Ectodermal cell (in vitro differentiated cells): ENCODE data around the gene NRAP.

Experiments
- H3K27ac ChIP-seq: 2 replicates; pipeline ENCODE4 v1.7.0; 2013; ENCODE audit warnings: mild to moderate bottlenecking, low read depth, low read length; ENCODE audit not compliant: insufficient read depth, poor library complexity, severe bottlenecking
- H3K27me3 ChIP-seq: 2 replicates; pipeline ENCODE4 v1.7.0; 2013; ENCODE audit warnings: mild to moderate bottlenecking, low read length; ENCODE audit not compliant: insufficient read depth, control insufficient read depth, poor library complexity, severe bottlenecking
- H3K36me3 ChIP-seq: one replicate; pipeline ENCODE4 v1.7.0; 2013; ENCODE audit warnings: low read length; ENCODE audit not compliant: control insufficient read depth, insufficient read depth
- H3K4me1 ChIP-seq: one replicate; pipeline ENCODE4 v1.7.0; 2013; ENCODE audit warnings: low read length; ENCODE audit not compliant: control insufficient read depth, insufficient read depth
- H3K4me3 ChIP-seq: 2 replicates; pipeline ENCODE4 v1.7.0; 2013; ENCODE audit warnings: low read depth, low read length, control low read depth; ENCODE audit not compliant: insufficient read depth
- H3K9me3 ChIP-seq: 2 replicates; pipeline ENCODE4 v1.7.0; 2013; ENCODE audit warnings: mild to moderate bottlenecking, low read length, moderate library complexity; ENCODE audit not compliant: control insufficient read depth
- WGBS, 2 experiments: methylation state at CpG; one replicate each; pipeline ENCODE4 v1.1.7; 2013; ENCODE audit warnings: missing lambda C conversion rate in 2 of 2; 5-methylcytosine and 5-hydroxymethylcytosine counted together

Gene NRAP

GRCh38 chr10:113583571-113583970 lies 80.3 kb downstream of the NRAP start:
- Histone ChIP-seq H3K9me3 (no peaks in the 10 kb centered on the region), H3K4me3 (no peak overlapping the region), H3K4me1 (no peaks in the 10 kb centered on the region), H3K27ac (no peak overlapping the region), H3K36me3 (no peaks in the 10 kb centered on the region), H3K27me3 (no peaks in the 10 kb centered on the region)
- 87 to 89% methylated on average over 3 of the region's 3 CpGs for WGBS, 2 experiments

GRCh38 chr10:113581092-113581491 lies 82.7 kb downstream of the NRAP start:
- H3K27ac ChIP-seq: no peak overlapping the region
- H3K9me3 ChIP-seq: no peaks in the 10 kb centered on the region
- 91 to 95% methylated on average over 1 of the region's 1 CpG for WGBS, 2 experiments
- H3K36me3 ChIP-seq: no peaks in the 10 kb centered on the region
- no peak overlapping the region for H3K4me3 ChIP-seq
- no peaks in the 10 kb centered on the region for H3K4me1 ChIP-seq
- H3K27me3 ChIP-seq: no peaks in the 10 kb centered on the region

- Histone ChIP-seq H3K27me3 (no peaks in the 10 kb centered on the region), H3K4me3 (no peak overlapping the region), H3K27ac (no peak overlapping the region), H3K4me1 (no peaks in the 10 kb centered on the region), H3K9me3 (no peaks in the 10 kb centered on the region), H3K36me3 (no peaks in the 10 kb centered on the region)
- 96% methylated on average over 1 of the region's 1 CpG; no CpG with 5 or more reads in 1 of the 2 experiments for WGBS, 2 experiments
These were observed 85.1 kb downstream of the NRAP start for GRCh38 chr10:113578773-113579172.

- Histone ChIP-seq H3K4me3 (no peak overlapping the region), H3K27me3 (no peaks in the 10 kb centered on the region), H3K4me1 (no peaks in the 10 kb centered on the region), H3K27ac (no peak overlapping the region), H3K36me3 (no peaks in the 10 kb centered on the region), H3K9me3 (no peaks in the 10 kb centered on the region)
- WGBS, 2 experiments: 68 to 76% methylated on average over 4 of the region's 4 CpGs
These were observed 87.0 kb downstream of the NRAP start for GRCh38 chr10:113576852-113577251.

- Histone ChIP-seq H3K4me1 (no peaks in the 10 kb centered on the region), H3K36me3 (no peaks in the 10 kb centered on the region), H3K9me3 (no peaks in the 10 kb centered on the region), H3K27ac (no peak overlapping the region), H3K4me3 (no peak overlapping the region), H3K27me3 (no peaks in the 10 kb centered on the region)
- 82 to 97% methylated on average over 1 of the region's 1 CpG for WGBS, 2 experiments
These were observed 90.5 kb downstream of the NRAP start for GRCh38 chr10:113573368-113573767.

GRCh38 chr10:113572520-113573290 lies 91.1 kb downstream of the NRAP start:
- Histone ChIP-seq H3K9me3 (no peaks in the 10 kb centered on the region), H3K36me3 (no peaks in the 10 kb centered on the region), H3K27me3 (no peaks in the 10 kb centered on the region), H3K27ac (no peak overlapping the region), H3K4me1 (no peaks in the 10 kb centered on the region), H3K4me3 (no peak overlapping the region)
- WGBS, 2 experiments: 61 to 63% methylated on average over 11 of the region's 11 CpGs

GRCh38 chr10:113569576-113569975 lies 94.3 kb downstream of the NRAP start:
- Histone ChIP-seq H3K27ac (no peak overlapping the region), H3K9me3 (no peaks in the 10 kb centered on the region), H3K4me3 (no peak overlapping the region), H3K36me3 (no peaks in the 10 kb centered on the region), H3K27me3 (no peaks in the 10 kb centered on the region), H3K4me1 (no peaks in the 10 kb centered on the region)
- 81 to 82% methylated on average over 8 of the region's 8 CpGs for WGBS, 2 experiments

- no peak overlapping the region for H3K27ac ChIP-seq
- H3K4me1 ChIP-seq: no peaks in the 10 kb centered on the region
- no peaks in the 10 kb centered on the region for H3K9me3 ChIP-seq
- no peak overlapping the region for H3K4me3 ChIP-seq
- WGBS, 2 experiments: 88 to 94% methylated on average over 6 of the region's 6 CpGs
- no peaks in the 10 kb centered on the region for H3K36me3 ChIP-seq
- peaks cover 5% of the 10 kb centered on the region for H3K27me3 ChIP-seq
These were observed 97.0 kb downstream of the NRAP start for GRCh38 chr10:113566888-113567287.

- WGBS, 2 experiments: 7 to 9% methylated on average over 1 of the region's 1 CpG
These were observed 98.5 kb downstream of the NRAP start for GRCh38 chr10:113565364-113565763.

GRCh38 chr10:113563306-113564088 lies 100.3 kb downstream of the NRAP start:
- no peaks in the 10 kb centered on the region for H3K4me1 ChIP-seq
- peaks cover 38% of the 10 kb centered on the region for H3K27me3 ChIP-seq
- no peak overlapping the region for H3K27ac ChIP-seq
- WGBS, 2 experiments: 19 to 20% methylated on average over 18 of the region's 18 CpGs
- H3K36me3 ChIP-seq: no peaks in the 10 kb centered on the region
- no peaks in the 10 kb centered on the region for H3K9me3 ChIP-seq
- H3K4me3 ChIP-seq: no peak overlapping the region

More at GRCh38 chr10:113565364-113565763, 98.5 kb downstream of the NRAP start:
- Histone ChIP-seq H3K27me3 (peaks cover 19% of the 10 kb centered on the region), H3K36me3 (no peaks in the 10 kb centered on the region), H3K27ac (no peak overlapping the region), H3K4me3 (no peak overlapping the region), H3K4me1 (no peaks in the 10 kb centered on the region), H3K9me3 (no peaks in the 10 kb centered on the region)
